HG02798 (cell line): Measurements from ENCODE around the gene JMJD1C.
"Not testable (repeated sequence)": the region's sequence is repeated elsewhere in the genome, so short reads cannot be mapped to it uniquely, and the experiment has no call there.

Experiments
- ATAC-seq: cut with Tn5 transposase; IDR thresholded peaks from one replicate; pipeline ENCODE4 v1.9.1; 2021; ENCODE audit warnings: mild to moderate bottlenecking; ENCODE audit not compliant: unreplicated experiment, poor library complexity

Gene JMJD1C

DNA sequence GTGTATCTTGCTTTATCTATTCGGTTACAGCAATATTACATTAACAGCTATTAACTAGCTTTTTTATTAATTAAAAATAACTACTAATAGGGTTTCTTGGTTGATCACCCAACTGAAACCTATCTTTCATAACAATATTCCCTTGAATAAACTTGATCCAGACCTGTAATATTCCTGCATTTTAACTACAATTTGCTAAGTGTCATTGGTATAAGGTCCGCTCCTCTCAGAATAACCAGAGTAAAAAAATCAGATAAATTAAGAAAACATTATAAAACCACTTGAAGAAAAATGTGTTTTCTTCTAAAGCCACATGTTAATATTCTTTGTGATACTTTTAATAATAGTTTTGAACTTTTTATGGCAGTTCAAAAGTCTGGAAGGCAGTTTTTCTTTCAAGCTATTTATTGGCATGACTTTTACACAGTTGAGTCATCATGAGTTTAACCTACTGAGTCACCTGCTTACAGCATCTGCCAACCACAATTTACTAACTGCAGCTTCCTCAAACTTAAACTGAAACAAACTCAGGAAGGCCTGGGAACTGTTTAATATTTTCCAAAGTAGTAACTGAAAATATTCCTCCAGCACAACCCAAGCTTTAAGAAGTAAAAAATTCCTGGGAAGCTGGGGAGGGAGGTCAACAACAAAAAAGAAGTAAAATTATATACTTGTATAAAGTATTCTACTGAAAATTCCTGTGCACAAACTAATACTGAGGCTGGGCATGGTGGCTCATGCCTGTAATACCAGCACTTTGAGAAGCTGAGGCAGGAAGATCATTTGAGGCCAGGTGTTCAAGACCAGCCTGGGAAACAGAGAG is 229.5 kb downstream of the JMJD1C start:
- peak; percentile 93 for ATAC-seq

DNA sequence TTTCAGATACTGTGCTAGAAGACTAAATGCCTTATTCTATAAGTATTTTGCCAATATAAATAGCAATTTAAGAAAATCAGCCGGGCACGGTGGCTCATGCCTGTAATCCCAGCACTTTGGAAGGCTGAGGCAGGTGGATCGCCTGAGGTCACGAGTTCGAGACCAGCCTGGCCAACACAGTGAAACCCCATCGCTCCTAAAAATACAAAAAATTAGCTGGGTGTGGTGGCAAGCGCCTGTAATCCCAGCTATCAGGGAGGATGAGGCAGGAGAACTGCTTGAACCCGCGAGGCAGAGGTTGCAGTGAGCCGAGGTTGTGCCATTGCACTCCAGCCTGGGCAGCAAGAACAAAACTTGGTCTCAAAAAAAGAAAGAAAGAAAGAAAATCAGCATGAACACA is 230.6 kb downstream of the JMJD1C start:
- not testable (repeated sequence) for ATAC-seq

DNA sequence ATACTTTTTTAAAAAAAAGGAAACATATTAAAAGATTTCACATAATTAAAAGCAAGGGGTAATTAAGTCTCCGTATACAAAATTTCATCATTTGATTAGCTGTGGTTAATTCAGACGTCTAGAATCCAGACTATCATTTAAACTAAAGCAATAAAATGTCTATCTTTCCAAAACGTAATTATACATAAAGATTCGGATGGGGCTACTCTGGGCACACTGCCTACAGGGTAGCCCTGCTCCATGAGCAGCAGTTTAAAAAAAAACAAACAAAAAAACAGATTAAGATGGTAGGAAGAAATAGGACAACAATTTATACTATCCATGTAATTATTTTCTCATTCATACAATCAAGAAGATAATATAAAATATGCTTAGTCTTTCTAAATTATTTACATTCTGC is 236.6 kb downstream of the JMJD1C start:
- no peak for ATAC-seq

DNA sequence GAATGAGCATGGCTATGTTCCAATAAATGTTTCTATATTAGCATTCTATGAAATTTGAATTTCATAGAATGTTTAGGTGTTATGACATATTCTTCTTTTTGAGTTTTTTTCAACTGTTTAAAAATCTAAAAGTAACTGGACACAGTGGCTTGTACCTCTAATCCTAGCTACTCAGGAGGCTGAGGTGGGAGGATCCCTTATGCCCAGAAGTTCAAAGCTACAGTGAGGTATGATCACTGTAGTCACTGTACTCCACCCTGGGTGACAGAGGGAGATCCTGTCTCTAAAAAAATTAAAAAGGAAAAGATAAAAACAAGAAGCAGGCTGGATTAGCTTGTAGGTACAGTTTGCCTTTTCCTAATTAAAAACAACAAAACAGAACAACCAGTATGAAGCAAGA is 237.5 kb downstream of the JMJD1C start:
- ATAC-seq, result no peak

DNA sequence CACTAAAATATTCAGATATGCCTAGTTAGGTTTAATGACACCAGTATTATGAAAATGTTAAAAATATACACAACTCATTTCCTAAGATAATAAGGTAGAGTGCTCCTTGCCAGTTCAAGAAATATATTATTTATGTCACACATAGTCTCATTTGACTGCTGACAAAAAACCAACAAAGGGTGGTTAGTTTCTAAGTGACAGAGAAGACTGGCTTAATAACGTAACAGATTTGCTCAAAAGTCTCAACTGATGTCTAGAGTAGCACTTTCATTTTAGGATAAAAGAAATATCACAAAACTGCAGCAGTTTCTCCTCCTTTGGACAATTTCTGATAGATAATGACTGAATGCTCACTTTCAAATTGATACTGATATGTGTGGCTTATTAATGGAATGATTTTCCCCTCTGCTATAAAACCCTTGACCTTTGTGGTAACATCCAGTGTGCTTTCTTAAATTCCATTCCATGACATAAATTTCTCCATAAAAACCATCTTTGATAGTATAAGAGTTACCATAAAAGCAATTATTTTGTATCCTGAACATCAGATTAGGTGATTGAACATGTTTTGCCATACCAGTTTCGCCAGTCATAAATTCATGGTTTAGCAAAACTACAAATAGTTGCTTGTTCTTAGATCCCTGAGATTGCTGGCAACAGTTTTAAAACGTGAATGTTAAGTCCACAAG is 238.4 kb downstream of the JMJD1C start:
- ATAC-seq, result peak; percentile 66

DNA sequence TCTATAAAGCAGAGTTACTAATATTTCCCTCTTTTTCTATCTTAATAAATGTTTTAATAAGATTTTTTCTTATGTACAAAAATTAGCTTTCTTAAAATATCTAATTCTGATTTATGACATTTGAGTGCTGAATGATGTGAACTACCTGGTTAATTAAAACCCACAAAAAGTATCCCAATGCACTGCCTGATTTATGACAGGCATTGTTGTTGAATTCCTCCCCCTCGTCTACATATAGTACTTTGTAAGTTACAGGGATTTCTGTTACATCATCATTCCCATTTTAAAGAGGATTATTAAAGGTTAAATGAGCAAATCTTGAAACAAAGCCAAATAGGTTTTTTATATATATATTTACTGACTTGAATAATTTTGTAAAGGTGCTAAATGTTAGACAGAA is 241.5 kb downstream of the JMJD1C start:
- no peak for ATAC-seq

DNA sequence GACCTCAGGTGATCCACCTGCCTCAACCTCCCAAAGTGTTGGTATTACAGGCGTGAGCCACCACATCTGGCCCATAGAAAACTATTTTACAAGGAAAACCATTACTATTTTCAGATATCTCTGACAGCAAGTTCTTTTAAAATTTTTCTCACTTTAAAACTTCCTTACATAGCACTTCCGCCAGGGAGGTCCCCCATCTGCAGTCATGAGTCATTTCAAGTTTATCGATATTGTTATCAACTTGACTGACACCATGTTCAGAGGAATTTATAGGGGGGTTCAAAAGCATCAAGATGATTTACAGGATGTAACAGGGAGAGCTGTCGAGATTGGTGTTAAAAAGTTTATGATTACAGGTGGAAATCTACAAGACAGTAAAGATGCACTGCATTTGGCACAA is 243.8 kb downstream of the JMJD1C start:
- peak; percentile 52 for ATAC-seq

DNA sequence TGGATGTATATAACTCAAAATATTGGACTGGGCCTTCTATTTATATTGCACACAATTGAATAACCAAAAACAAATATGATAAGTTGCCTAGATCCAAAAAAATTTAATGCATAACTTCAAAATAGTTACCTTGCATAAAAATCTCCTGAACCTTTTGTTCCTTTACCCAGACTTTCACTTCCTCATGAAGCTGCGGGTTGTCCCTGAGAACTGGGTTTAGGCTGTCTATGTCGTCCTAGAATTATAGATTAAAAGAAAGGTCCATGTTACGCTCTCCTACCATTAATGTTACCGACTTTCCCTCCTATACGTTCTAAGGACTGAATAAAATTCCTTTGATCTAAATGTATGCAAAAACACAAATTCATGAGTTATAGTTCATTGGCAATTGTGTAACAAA is 246.0 kb downstream of the JMJD1C start:
- ATAC-seq, result no peak

DNA sequence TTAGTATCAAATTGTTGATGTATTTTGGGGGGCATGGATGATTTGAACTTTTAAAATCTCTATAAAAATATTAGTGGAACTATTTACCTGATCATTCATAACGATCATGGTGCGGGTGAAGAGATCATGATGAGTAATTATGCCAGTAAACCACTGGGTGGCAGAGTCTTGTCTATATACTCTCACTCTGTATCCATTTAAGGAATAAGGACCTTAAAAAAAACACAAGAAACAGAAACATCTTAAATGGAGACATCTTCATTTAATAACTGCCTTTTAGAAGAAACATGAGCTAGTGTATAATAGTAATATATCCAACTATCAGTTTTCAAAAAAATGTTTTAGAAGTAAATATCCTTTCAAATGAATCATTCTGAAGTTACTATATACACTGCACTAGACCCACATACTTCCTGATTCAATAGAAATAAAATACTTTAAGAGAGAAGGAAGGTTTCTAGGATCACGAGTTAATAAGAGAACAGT is 248.6 kb downstream of the JMJD1C start:
- peak; percentile 86 for ATAC-seq

DNA sequence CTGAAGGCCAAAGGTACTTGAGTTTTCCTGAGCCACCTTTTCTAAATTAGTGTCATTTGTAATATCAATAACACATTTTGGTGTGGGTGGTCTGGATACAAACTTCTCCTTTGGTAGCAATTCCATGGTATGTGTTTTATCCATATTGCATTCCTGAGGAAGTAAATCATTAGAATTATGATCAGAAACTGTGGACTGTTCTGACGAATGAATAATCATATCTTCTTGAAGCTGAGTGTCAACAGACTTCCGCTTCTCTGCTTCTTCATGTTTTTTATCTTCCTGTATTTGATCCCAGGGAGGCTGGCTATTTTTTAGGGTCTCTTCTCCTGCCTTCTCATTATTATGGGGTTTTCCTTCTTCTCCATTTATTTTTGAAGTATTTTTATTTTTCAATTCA is 251.2 kb downstream of the JMJD1C start:
- no peak for ATAC-seq

DNA sequence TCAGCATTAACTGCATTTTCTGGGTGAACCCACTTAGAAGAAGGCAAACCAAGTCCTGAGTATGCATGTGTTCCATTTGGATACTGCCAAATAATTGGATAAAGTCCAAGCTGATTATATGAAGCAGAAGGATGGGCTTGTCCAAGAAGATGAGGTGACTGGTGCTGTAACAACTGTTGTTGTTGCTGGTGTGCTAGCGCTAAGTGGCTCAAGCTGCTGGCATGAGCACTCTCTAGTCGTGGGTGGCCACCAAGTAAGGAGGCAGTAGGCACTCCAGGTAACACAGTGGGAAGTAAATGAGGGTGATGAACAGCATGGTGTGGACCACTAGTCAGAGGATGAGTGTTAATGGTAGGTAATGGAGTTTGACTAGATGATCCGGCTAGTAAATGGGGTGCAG is 252.3 kb downstream of the JMJD1C start:
- ATAC-seq, result no peak

DNA sequence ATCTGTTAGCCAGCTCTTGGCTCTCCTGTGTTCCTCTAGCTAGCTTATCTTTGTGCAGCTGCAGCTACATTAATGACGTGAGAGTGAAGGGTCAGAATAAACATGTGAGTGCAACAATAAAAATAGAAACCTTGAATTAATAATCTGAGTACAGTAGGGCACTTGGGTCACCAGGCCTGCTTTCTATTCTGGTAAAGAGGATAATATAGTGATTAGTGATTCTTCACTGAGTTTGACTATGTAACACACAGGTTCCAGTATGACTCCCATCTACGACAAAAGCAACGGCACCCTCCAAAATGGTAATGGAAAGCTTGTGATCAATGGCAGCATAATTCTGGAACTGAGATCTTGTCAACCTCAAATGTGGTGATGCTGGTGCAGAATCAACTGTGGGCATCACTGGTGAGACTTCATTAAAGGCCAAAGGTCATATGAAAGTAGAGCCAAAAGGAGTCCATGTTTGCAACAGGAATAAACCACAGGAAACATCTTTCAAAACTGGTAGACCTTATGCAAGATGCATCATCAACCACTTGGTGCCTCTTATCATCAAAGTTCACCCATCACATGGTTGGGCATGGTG is 255.1 kb downstream of the JMJD1C start:
- ATAC-seq, result no peak

DNA sequence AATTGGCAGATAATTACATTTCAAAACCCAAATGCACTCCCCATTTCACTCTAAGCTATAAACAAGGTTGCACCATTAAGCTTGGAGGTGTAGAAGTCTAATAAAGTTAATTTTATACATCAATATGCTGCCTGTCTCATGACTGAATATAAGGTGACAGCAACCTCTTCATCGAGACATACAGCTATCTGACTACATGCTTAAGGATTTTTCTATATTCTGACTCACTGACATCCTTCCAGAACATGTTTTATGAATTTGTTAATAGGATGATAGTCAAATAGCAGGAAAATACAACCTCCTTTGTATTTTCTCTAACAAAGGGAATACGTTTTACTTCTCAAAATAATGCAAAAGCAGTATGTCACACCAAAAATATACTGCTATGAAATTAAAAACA is 256.1 kb downstream of the JMJD1C start:
- no peak for ATAC-seq

DNA sequence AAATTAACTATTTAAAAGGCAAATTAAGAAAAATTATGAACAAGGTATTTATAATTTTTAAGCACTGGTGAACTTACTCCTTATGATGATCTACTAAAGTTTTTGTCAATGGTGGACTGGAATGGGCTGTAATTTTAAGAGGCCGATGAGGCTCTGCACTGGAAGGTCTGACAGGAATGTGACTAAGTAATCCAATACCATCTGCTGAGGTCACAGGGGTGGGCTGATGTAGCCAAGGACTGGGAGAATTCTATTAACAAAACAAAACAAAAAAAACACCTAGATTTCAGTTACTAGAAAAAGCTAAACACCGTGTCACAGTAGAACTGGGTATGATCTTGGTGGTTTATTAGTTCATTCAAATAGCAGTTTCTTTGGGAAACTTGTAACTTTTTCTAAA is 256.8 kb downstream of the JMJD1C start:
- no peak for ATAC-seq

DNA sequence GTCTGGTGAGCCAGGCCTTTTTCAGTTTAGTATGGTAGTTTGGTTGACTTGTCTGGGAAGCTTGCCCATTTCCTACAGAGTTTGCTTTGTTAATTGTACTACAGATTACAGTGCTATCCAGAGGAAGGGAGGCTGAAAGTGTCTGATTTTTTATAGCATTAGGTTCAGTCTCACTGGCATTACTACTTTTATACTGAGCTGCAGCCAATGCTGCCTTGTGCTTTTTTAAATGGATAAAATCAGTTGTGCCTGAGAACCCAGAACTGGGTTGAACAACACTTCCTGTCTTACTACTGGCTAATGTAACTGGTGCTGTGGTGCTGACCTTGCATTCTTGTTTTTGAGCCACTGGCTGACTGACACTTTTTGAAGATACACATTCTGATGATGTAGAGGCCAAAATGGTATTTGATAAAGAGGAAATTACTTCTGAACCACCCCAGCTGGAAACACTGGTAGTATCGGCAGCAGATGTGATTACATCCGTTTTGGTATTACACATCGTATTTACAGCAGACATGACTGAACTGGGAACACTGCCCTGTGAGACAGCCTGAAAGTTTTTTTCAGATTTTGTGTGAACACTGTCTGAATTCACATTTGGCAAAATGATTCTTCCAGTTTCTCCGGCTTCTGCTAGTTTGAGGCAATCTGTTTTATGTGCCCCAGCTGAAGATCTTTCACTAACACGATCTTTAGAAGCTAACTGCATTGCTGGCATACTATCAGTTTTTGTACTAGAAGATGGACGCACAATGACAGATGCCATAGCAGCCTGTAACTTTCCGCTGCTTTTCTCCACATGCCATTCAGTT is 258.6 kb downstream of the JMJD1C start:
- peak; percentile 49 for ATAC-seq

DNA sequence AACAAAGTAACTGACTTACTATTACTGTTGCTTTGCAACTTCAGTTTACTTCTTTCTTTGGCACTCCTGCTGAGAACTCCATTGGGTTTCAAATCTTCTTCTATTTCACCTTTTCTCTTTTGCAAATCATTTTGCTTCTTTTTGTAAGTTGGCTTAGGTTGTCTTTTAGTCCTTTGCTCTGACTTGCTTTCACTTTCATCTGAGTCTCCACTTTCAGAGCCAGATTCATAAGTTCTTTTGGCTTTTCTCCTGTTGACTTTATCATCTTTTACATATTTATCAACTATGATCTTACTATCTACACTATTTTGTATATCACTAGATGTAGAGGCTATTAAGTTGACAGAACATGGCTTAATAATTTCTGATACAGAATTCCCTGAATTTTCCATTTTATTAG is 259.2 kb downstream of the JMJD1C start:
- ATAC-seq, result peak; percentile 24

DNA sequence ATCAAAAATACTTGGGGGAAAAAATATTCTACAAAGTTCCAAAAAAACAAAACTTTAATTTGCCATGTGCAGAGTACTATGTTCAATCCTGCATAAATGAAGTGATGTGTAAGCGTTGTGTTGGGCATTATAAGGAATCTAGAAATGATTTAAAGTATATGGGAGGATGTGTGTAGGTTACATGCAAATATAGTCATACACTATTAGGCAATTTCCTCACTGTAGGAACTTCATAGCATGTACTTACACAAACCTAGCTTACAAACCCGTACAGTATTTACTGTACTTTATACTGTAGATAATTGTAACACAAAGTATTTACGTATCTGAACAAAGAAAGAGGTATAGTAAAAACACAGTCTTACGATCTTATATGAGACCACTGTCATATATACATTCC is 260.4 kb downstream of the JMJD1C start:
- ATAC-seq, result no peak

DNA sequence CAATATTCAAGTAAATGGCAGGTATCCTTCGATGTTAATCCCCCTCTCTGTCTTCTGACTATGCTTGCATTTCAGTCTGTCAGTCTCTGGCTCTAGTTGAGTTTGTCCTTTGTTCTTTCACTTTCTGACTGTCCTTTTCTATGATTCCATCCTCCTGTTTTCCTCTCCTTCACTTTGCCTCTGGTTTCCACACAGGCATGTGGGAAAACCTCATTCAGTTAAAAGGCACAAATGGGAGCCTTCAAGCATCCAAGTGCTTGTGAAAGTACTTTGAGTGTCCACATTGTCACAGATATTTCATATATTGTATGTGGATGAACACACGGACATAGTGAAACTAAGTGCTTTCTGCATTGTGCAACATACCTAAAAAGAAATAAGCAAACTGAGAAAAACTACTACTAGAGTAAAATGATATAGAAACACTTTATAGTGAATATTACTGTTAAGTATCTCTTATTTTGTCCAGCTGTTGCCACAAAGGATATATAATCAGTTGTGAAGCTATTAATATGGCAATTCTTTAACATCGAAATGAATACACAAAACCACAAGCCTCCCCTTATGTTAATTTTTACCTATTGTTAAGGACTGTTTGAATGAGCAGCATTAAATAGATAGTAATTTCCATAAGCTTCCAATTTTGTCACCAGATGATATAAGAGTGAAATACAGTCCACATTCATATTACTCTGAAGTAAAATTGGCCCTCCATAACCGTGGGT is 260.9 kb downstream of the JMJD1C start:
- peak; percentile 40 for ATAC-seq

DNA sequence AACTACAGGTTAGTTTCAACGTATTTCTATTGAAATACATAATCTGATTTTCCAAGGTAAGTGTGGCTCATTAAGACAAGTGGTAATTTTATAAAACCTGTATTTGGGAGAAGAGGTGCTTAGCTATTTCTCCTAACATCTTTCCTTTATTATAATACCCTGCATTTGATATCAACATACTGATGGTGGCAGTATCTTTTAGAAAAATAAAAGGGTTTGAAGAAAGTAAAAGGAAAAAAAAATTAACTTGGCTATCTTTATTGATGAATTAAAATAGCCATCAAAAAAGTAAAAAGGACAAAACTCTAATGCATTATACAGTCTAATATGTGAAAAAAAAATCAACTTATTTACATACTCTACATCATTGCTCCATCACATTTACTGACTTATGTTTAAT is 264.7 kb downstream of the JMJD1C start:
- no peak for ATAC-seq

DNA sequence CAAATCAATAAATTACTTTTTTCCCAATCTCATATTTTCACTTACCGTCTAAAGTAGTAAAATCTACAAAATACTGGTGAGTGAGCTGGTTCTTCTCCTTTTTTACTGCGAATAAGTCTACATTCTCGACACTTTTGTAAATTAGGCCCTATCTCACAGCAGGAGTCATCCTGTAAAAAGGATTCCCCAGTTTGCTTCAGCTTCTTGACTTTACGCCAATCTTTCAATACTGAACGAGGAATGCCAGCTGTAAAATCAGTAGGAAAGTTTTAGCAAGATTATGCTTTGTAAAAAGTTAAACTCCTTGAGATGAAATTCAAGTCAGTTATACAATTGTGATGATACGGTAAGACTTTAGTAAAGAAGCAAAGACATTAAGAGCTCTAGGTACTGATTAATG is 265.3 kb downstream of the JMJD1C start:
- ATAC-seq, result no peak
